ENCODE results near the gene COL4A2.
"Not testable (repeated sequence)": the region's sequence is repeated elsewhere in the genome, so short reads cannot be mapped to it uniquely, and the experiment has no call there.

Gene COL4A2

GRCh38 chr13:110307767-110308655 is 927 bp downstream of the COL4A2 start:
- DNase-seq (ENCODE audit: low spot score): peak; percentile 75

DNA sequence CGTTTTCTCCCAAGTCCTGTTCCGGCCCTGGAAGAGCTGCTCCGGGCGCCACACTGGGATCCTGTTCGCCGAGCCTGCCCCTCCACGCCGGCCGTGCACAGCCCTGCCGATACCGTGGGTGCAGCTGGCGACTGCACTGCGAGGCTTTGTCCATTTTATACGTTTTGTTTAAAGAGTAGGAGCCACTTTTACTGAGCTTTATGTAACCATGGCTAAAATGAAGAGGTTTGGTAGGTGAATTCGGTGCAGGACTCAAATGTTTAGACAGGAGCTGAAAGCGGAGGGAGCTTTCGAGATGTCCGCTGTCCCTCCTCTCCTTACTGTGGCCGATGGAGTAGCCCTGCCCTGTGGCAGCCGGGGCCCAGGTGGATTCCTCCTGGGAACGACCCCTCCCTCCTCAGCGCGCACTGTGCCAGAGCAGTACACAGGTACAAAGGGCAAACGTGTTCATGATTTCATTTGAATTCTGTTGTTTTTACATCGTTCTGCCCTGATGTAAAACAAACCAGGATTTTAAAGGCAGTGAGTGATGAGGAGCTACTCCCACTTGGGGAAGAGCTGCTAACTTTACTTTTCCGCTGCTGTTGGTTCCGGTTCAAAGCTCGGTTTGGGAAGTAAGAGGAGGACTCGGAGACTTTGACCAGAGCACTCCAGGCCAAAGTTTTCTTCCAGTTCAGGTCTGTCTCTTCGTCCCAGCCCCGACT is 1.7 kb downstream of the COL4A2 start:
- no peak for DNase-seq (ENCODE audit: low spot score)

GRCh38 chr13:110309661-110310524 is 2.8 kb downstream of the COL4A2 start:
- no peak for DNase-seq (ENCODE audit: low spot score)

GRCh38 chr13:110310541-110311442 is 3.7 kb downstream of the COL4A2 start:
- no peak for DNase-seq (ENCODE audit: low spot score)

GRCh38 chr13:110311443-110312338 is 4.6 kb downstream of the COL4A2 start:
- DNase-seq (ENCODE audit: low spot score): no peak

GRCh38 chr13:110312339-110313031 is 5.4 kb downstream of the COL4A2 start:
- no peak for DNase-seq (ENCODE audit: low spot score)

DNA sequence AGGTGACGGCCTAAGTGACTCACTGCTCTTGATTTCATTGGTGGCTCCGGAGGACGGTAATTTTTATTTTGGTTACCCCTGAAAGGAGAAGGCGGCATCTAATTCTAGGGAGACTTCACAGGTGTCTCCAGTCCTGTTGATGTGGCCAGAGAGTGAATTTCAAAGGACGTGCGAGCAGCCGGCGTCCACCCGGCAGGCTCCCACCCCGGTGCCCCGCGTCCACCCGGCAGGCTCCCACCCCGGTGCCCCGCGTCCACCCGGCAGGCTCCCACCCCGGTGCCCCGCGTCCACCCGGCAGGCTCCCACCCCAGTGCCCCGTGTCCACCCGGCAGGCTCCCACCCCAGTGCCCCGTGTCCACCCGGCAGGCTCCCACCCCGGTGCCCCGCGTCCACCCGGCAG is 6.2 kb downstream of the COL4A2 start:
- DNase-seq (ENCODE audit: low spot score): not testable (repeated sequence)

- DNase-seq (ENCODE audit: low spot score): not testable (repeated sequence)
Observed at GRCh38 chr13:110313733-110314132, 6.6 kb downstream of the COL4A2 start.

DNA sequence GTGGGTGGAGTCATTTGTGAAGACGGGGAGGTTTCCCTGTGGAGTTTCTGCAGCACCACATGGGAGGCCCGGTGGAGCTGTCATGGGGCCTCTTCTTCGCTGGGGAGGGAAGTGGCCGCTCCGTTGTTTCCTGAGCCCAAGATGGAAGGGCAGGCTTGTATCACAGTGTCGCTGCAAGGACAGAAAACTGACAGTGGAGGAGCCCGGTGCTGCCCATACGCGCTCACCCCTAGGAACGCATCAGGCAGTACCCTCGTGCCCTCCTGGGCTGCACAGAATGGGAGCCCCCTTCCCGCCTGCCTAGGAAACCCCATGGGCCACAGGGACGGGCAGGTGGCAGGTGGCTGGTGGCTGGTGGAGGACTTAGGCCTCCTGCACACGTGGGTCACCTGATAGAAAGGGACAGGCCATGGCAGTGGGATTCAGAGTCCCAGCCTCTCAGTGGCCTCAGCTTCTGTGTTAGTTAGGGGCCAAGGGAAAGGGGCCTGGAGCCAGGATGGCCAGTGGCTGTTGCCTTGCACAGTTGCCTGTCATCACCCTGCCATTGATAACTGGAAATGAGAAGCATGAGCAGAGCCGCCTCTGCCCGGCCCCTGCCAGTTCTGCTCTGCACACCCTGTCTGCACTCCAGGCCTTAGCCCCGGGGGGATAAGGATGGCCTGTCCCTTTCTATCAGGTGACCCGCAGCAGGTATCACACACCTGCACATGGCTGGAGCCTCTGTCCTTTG is 7.6 kb downstream of the COL4A2 start:
- DNase-seq (ENCODE audit: low spot score): no peak

DNA sequence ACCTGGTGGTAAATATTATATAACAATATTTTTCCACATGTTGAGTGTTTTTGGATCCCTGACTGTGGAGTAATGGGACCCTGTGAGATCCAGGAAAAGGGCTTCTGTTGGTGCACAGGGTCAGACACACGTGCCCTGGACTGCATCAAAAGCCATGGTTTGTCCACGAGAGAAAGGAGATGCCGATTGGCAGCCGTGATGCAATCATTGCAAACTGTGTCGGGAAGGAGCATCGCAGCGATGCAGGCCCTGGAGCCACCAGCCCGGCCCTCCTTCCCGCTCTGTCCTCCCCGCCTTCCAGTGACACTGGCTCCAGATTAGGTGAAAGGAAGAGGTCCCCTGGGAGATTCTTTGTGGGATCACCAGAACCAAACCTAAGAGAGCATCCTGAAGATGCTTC is 9.1 kb downstream of the COL4A2 start:
- no peak for DNase-seq (ENCODE audit: low spot score)

GRCh38 chr13:110317093-110317492 is 10.0 kb downstream of the COL4A2 start:
- DNase-seq (ENCODE audit: low spot score): no peak

- DNase-seq (ENCODE audit: low spot score): no peak
Observed at GRCh38 chr13:110317496-110318195, 10.6 kb downstream of the COL4A2 start.

- no peak for DNase-seq (ENCODE audit: low spot score)
Observed at GRCh38 chr13:110318920-110319319, 11.8 kb downstream of the COL4A2 start.

DNA sequence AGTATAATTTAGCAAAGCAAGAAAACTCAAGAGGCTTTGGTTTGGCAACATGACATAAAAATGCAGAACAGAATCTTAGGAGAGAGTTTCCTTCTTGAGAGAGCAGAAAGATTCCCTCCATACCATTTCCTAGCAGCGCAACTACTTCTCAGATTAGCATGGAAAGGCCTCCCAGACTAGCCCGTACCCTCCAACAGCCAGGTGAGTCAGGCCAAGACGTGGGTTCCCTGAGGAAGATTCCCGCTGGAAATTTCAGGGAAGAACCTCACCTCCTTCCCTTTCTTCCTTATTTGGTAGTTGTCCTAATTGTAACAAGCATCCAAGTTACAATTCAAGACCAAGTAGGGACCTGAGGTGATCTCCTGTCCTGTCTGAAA is 12.3 kb downstream of the COL4A2 start:
- no peak for DNase-seq (ENCODE audit: low spot score)

DNA sequence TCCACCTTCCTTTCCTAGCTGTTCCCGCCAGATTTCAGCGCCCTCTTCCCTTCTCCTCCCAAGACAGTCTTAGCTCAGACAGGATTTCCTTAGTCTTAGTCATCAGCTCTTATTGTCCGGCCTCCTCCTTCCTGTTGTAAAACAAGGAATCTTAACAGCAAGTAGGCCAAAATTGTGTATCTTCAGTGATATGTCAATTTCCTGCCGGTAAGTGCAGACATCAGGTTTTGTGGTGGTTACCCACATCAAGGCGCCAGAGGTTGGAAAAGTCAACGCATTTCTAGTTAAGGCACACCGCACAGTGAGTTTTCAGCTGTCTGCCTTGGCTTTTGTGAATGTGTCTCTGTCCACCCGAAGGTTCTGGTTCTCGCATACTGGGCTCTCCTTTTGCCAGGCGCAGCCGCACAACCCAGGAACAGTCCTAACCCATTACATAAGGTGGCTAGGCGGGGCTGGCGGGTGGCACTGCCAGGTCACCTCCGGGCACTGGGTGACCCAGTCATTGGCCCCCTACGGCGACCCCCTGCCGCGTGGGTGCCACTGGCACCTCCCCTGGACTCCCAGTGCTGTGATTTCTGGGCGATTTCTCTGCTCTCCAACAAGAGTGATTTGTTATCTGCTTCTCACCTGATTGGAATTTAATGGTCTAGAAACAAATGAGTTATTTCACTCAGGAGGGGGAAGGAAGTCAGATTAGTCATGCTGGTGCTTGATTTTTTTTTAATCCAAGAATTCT is 12.9 kb downstream of the COL4A2 start:
- DNase-seq (ENCODE audit: low spot score): no peak

GRCh38 chr13:110320645-110321044 is 13.6 kb downstream of the COL4A2 start:
- DNase-seq (ENCODE audit: low spot score): no peak

DNA sequence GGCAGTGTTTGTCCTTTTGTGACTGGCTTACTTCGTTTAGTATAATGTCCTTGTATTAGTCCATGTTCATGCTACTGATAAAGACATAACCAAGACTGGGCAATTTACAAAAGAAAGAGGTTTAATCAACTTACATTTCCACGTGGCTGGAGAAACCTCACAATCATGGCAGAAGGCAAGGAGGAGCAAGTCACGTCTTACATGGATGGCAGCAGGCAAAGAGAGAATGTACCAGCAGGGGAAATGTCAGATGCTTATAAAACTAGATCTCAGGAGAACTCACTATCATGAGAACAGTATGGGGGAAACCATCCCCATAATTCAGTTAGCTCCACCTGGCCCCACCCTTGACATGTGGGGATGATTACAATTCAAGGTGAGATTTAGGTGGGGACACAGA is 14.5 kb downstream of the COL4A2 start:
- not testable (repeated sequence) for DNase-seq (ENCODE audit: low spot score)
